Stimulated activated CD4-positive, alpha-beta T cell treated with anti-CD3 and anti-CD28 coated beads, Interleukin-1b, Interleukin-23, amount 100 ng/mL, for 1 hour (primary cell): ENCODE results near the gene FDX2.

Experiments
- DNase-seq, 2 donors: peaks; one replicate each; pipeline ENCODE4 v3.0.0-alpha.2; 2020; ENCODE audit warnings: low read depth in 2 of 2

The FDX2 gene

DNA sequence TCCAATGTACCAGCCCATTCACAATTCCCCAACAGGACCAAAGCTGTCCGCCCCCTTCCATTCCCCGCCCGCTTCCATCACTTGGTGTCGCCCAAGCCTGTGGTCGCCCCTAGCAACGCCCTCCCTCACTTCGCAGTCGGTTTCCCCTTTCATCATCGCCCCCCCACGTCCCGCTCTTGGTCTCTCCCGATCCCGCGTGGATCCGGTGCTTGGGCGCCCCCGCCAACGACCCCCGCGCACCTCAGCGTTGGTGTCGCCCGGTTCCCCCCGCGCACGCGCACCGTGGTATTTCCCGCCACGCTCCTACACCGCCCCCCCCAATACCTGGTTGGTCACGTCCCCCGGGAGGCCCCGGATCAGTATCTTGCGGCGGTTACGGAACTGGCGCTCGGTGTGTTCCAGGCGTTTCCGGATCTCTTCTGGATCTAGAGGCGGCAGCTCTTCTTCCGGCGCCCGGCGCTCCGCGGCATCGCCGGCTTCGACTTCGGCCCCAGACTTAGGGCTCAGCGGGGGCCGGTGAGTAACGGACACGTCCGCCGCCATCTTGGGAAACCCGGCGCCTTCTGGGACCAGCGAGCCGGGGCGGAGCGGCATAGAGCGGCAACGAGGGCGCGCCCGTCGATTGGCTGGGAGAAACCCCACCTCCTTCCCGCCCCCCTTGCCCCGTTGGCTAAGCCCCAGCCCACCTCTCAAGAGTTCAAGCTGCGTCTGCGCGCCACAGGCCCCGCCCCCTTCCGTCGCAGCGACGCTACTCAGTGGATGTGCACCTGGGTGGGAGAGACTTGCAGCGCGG is 17.3 kb upstream of the FDX2 start, which contains the start of gene RAVER1:
Gene RAVER1 (minus strand): TSS at position 565 of the 793 bp plus-strand sequence. CDS start 22 bp downstream, at position 543.
- peak; percentile 97 for DNase-seq

DNA sequence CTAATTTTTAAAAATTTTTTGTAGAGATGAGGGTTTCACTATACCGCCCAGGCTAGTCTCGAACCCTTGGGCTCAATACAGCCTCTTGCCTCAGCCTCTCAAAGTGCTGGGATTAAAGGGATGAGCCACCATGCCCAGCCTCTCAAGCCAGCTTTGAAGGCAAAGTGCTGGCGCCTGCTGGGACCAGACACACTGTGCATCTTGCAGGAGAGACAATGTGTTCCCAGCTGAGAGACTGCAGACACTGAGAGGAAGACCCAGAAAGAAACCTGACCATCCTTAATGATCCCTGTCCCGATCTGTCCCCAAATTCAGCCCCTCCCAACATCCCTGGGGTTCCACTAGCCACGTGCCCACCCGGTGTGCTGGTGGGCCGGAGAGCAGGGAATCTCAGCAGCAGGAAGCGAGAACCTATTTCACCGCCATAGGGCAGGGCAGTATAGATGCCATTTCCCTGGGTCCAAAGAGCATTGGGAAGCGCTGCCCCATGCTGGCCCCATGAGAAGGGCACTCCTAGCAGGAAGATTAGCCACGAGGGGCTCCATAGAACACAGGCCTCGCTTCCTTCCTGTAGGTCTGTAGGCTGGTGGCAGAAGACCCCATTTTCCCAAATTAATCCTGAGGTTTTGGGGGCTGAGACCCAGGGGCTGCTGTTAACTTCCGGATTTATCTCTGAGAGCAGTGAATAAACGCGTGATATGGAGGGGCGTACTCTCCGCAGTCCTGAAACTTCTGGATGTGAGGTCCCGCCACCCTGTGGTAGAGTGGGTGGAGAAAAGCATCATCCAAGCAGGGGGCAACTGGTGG is 16.5 kb upstream of the FDX2 start:
- DNase-seq: no peak

DNA sequence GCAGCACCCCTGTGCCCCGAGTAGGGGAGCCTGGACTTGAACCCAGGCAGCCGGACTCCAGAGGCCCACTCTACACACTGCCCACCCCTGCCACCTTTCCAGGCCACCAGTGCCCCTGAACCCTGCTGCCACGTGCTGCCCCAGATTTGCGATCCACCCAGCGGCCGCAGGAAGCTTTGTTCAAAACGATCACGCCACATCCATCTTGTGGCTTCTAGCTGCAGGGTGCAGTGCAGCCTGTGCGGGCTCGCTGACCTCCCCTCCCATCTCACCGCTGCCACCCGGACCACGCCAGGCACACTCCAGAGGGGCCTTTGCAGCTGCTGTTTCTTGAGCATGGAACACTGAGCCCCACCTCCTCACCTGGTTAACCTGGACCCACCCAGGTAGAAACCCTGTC is 13.7 kb upstream of the FDX2 start:
- DNase-seq: no peak

DNA sequence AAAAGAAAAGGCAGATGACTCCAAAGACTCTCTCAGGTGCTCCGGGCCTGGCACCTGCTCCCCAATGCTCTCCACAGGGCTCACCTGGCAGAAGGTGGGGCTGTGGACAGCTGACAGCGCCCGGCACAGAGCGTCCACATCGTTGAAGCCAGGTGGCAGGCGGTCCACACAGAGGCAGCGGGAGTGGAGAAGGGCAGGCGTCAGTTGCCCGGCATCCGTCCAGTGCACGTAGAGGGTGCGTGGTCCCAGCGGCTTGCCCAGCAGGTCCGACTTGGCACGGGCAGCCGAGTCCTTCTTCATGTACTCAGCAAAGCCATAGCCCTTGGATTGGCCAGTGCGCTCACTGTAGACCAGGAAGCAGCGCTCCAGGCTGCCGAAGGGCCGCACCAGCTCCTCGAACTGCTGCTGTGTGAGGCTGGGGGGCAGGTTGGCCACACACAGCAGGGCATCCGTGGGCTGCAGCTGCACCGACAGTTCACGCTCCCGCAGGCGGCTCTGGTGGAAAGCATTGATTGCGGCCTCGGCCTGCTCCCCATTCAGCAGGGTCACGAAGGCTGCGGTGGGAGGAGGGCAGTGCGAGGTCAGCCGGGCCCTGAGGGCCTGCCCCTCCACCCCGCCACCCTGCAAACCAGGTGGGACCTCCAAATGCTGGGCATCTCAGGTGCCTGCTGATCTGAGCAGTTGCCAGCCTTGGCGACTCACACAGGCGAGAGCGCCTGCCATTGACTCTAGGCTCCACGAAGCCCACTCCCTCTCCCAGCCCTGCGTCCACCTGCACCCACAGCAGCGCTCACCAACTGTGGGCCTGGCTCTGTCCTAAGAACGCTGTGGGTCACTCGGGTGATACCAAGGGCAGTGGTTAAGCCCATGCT is 13.0 kb upstream of the FDX2 start:
- DNase-seq: no peak

DNA sequence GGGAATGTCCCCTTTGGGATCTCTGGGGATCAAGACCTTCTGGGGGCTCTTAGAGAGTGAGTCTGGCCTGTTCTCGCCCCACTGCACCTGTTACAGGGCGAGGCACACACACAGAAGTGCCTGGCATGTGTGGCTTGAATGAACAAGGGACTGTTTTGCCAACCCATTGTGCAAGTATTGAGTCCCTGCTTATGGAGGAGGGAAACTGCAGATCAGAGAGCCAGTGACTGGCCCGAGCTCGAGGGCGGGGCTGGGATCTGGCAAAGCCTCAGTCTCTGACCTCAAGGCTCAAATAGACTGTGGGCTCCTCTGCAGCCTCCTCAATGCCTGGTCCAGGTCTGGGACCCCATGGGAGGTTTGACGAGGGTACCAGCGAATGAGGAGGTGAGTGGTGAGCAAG is 12.0 kb upstream of the FDX2 start:
- no peak for DNase-seq

DNA sequence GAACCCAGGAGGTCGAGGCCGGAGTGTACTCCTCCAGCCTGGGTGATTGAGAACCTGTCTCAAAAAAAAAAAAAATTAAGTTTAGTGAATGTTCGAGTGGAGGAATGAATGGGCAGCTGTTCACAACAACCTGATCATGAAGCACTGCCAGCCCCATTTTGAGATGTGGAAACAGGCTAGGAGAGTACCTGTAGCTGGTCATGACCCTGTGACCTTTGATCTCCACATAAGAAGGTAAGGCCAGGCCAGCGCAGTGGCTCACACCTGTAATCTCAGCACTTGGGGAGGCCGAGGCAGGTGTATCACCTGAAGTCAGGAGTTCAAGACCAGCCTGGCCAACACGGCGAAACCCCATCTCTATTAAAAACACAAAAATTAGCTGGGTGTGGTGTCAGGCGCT is 9.9 kb upstream of the FDX2 start:
- DNase-seq: no peak

DNA sequence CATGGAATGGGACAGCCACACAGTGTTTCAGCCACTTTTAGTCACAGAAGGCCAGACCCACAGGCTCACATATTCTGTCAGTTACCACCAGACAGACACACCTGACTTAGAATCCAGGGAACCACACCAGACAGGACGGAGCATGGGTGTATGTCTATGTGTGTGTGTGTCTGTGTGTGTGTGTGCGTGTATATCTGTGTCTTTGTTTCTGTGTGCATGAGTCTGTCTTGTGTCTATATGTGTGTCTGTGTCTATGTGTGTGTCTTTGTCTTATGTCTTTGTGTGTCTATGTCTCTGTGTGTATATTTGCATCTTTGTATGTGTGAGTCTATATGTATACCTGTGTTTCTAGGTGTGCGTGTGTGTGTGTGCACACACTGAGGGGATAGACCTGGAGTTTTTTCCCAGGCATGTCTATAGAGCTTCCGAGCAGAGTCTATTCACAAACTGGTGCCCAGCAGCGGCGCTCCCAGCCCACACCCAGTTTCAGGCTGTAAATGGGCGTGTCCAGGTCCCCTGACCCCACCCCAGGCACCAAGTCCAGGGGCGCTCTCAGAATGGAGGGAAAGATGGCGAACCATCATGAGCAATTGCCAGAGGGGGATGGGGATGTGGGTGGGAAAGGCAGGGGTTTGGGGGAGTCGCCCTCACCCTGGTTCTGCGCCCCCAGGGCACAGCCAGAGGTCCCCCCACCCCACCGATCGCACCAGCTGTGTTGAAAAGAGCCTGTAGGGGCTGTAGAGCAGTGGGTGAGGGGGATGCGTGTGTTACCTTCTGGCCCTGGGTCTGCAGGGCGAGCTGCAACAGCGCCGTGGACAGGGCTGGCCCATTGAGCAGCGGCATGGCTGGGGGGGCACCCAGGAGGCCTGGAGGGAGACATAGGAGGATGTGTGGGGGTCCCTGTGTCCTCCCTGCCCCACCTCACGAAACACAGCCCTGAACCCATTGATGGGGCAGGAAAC is 6.3 kb upstream of the FDX2 start:
- no peak for DNase-seq

DNA sequence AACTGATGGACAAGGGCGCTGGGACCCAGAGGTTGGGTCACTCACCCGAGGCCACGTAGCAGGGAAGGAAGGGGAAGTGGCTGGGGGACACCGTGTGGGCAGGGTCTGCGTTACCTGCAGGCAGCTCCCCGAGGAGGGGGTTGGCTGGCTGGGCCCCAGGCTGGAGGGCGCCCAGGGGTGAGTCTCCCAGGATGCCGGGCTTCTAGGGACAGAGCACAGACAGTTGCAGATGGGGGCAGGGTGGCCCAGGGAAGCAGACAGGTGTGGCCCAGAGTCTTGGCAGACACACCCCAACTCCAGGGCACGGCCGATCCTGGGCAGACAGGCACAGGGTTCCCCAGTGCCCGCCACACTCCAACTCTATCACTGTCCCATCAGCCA is 5.6 kb upstream of the FDX2 start:
- no peak for DNase-seq

DNA sequence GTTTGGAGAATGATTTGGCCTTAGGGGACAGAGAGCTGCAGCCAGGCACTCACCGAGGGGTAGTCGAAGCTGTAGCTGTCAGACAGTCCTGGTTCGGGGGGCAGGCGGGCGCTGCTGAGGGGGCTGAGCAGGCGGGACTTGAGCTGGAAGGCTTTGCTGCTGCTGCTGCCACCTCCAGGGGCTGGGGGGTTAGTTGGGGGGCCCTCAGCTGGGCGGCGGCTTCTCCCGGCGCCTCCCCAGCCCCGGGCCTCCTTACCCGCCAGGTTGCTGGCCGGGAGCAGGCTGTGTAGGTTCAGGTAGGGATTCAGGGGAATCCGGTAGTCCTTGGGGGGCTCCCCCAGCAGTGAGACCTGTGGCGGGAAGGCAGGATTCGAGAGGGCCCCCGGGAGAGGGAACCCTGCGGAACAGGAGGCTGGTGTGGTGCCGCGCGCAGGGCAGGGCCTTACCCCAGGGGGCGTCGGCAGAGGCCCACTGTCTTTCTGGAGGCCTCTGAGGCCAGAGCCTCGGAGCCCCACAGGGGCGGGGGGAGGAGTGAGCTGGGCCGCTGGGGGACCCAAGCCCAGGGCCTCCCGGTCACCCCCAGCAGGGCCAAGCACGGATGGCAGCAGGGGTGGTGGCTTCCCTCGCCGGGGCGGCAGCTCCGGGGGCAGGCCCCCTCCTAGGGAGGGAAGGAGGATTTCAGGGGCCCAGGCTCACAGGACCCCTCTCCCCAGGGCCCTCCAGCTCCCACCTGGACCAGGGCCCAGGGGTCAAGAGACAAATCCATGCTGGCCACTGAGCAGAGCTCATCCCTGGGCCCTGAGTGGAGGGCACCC is 5.0 kb upstream of the FDX2 start:
- DNase-seq: no peak

DNA sequence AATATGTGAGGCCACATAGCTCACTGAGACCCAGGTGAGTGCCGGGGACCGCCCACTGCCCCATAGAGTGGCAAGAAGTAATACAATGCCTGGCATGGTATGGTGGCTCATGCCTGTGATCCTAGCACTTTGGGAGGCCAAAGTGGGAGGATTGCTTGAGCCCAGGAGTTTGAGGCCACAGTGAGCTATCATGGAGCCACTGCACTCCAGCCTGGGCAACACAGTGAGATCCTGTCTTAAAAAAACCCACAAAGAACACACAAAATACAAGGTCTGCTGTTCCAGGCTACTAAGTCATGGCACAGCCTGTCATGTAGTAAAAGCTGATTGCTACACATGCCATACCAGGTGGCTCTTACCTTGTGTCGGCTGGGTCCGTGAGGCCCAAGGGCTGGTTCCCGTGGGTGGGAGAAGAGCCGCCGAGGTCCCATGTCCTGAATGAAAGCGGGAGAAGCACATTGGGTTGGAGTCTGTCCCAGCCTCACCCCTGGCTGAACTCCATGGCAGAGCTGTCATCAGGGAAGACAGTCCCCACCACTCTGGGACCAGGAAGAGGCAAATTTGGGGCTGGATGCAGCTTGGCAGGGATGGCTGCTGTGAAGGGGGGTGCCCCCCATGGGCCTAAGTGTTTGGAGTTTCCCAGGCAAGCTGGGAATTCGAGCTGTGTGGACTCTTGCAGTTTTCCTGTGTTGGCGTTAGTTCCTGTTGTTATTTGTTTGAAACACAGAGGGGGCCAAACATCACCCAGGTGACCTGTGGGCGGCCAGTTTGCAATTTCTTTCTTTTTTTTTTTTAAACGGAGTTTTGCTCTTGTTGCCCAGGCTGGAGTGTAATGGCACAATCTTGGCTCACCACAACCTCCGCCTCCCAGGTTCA is 3.2 kb upstream of the FDX2 start:
- no peak for DNase-seq

DNA sequence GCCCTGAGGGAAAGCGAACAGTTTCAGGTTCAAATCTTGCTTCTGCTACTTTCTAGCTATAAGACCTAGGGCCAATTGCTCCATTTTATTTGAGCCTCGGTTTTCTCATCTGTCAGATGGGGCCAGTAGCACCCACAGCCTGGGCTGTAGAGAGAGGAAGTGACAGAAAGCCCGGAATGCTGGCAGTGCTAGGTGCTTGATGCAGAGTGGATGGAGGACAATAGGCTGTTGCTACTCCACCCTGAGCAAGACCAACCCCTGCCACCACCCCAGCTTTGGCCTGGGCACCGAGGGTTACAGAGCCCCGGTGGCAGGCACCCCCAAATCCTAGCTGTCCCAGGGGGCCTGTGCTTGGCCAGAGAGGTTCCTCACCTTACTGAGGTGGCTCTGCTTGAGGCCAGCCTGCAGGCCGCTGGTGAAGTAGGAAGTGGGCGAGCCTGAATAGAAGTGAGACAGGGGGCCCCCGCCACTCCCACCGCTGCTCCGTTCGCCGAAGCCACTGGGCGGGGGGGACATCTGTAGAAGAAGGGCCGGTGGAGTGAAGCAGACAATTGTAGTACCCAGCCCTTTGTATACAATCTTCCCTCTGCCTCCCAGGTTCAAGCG is 2.1 kb upstream of the FDX2 start:
- DNase-seq: no peak

DNA sequence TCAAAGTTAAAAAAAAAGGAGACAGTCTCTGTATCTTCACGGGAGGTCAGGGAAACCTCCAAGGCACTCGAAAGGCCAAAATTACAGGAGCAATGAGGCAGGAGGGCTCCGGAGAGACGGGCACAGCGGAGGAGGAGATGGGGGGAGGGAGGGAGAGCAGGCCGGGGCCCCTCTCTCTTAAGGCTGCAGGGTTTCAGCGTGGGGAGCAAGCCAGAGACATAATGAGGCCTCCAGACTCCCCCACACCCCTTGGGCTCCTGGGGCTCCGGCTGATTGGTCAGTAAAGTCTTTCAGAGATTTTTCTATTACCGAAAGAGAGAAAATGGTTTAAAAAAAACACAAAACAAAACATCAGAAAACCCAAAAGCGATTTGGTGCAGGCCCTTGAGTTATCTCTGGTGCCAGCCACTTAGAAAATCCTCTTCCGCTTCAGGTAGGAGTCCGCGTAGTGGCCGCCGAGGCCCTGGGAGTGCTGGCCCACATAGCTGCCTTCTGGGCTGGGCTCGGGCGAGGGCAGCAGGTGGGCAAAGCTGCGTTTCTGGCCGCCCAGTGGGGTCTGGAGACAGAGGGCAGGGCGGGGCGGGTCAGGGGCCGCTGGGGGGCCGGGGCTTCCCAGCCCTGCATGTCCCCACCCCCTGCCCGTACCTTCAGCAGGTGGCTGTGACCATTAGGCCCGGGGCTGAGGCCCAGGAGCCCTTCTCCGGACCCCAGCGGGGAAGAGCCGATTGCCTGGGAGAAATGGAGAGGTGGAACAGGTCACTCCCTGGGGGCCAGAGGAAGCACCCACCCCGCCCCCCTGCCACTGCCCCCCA is 1.4 kb upstream of the FDX2 start:
- DNase-seq: no peak

DNA sequence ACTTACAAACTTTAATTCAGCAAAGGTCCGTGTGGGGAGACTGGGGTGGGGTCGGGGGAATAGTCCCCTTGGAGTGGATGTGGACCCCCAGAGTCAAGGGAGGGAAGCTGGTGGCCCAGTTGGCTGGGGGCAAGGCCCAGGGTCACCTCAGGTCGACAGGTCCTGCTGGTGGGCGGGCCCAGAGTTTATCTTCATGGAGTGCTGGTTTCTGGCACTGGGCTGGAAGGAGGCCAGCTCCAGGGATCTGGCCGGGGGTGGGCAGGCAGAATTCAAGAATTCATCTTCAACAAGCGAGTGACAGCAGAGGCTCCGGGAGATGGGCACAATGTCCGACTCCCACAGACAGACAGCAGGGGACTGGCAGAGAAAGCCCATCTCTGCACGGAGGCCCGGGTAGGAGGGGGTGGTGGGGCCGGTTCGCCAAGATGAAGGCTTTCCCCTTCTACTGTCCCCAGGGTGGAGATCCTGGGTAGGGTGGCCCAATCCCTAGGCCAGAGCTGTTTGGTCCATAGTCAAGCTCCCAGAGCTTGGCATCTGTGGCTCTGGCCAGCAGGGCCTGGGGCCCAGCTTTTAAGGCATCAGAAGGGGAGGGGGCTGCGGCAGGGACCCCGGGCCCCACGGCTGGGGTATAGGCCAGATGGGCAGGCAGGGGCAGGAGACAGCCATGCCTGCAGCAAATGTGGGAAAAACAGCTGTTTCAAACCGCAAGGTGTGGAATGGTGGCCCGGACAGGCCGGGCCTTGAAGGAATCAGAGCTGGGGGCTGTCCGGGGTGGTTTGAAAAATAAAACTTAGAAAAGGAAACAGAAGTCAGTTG is 622 bp upstream of the FDX2 start:
- no peak for DNase-seq

DNA sequence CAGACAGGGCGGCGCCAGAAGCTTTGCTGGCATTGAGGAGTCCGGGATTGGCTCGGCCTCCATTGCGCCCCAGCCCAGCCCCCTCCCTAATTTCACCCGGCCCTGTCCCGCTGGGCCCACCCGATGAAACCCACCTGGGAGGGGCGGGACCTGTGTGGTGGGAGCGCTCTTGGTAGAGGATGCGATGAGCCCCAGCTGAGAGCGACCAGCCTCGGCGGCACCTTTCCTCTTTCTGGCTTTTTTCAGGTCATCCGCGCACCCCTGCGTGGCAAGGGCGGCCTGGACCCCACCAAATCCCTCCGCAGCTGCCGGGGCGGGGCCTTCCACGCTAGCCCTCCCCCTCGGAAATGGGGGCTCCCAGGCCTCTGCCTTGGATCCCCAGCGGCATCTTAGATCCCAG is 6.4 kb downstream of the FDX2 start, which contains the start of gene ZGLP1:
Gene ZGLP1 (minus strand): TSS at position 393 of the 400 bp plus-strand sequence.
- no peak for DNase-seq

DNA sequence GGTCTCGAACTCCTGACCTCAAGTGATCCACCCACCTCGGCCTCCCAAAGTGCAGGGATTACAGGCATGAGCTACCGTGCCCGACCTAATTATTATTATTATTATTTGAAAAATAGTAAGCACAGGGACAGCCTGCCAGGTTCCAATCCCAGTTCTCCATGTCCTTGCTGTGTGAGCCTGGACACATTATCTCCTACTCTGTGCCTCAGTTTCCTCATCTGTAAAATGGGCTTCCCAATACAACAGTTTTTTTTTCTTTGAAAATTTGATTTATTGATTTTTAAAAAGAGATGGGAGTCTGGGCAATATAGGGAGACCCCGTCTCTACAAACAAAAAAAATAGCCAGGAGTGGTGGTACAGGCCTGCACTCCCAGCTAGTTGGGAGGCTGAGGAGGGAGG is 9.5 kb downstream of the FDX2 start:
- DNase-seq: no peak

DNA sequence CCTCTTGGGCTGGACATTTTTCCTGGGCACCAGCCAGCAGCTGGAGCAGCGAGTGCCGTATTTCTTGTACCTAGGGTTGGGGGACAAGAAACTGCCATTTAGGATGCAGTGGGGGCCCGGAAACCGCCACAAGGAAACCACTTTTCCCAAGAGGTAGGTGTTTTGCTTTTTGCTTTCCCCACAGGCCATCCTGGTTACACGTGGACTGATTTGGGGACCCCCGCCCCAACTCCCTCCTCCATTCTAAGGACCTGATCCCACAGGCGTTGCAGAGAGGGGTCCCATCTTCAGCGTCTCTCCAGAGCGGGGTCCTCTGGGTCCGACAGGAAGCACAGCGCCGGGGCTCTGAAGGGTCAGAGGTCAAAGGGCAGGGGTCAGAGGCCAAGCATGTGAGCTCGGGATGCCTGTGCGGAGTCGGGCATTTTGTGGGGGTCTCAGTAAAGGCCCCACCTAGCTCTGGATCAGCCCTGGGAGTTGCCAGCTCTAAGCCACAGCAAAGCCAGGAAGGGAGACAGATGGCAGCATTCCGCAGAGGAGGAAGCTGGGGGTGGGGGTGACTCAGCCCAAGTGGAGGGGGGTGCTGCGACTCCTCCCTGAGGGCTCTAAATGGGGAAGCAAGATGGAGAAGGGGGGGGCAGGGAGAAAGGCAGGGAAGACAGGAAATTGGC is 10.5 kb downstream of the FDX2 start:
- no peak for DNase-seq
